Measurements from ENCODE around the gene SLCO3A1. TPM values are rescaled to one million over a fixed set of nuclear protein-coding genes. Genes with fewer than 3 reads are reported as not detected.

Gene SLCO3A1
- total RNA-seq, 1 experiment from 2014 or later = 5.1 TPM

GRCh38 chr15:91844341-91844740, 9.2 kb upstream of the SLCO3A1 start:
- ATAC-seq (no peak), DNase-seq (ENCODE audit: low read depth, low spot score) (no peak)
- H3K9me2 ChIP-seq (ENCODE audit: insufficient read depth) = no peaks in the 10 kb centered on the region
- POLR2A ChIA-PET = no interaction called here
- no peaks in the 10 kb centered on the region for H3K9me3 ChIP-seq (ENCODE audit: control insufficient read depth in 1 of 2, insufficient read depth in 1 of 2, low read depth in 1 of 2, low read length in 2 of 2)
- H3K79me2 ChIP-seq (ENCODE audit: insufficient read depth, low read length) = no peaks in the 10 kb centered on the region
- BruUV-seq (replicated peaks) = no TSS peak
- no peak overlapping the region for H3K9ac ChIP-seq (ENCODE audit: low read length)
- H3K27ac ChIP-seq (ENCODE audit: low read depth, low read length) = no peak overlapping the region
- H4K20me1 ChIP-seq (ENCODE audit: insufficient read depth) = no peaks in the 10 kb centered on the region
- TF ChIP-seq ATF3 (IDR thresholded peaks at IDR 0.05) = no peak
- no peak for TF ChIP-seq EZH2phosphoT487 (IDR thresholded peaks at IDR 0.05; ENCODE audit: borderline replicate concordance)
- no peak for TF ChIP-seq TCF7L2 (IDR thresholded peaks at IDR 0.05; ENCODE audit: borderline replicate concordance, extremely low read depth, insufficient read depth, insufficient read length)
- TF ChIP-seq RAD21 (IDR thresholded peaks at IDR 0.05; ENCODE audit: low read depth) = no peak
- TF ChIP-seq ELF1 (IDR thresholded peaks at IDR 0.05; ENCODE audit: borderline replicate concordance, low read depth) = no peak
- TF ChIP-seq FOSL1 (IDR thresholded peaks at IDR 0.05; ENCODE audit: low read depth) = no peak
- TF ChIP-seq ZBTB33 (IDR thresholded peaks at IDR 0.05; ENCODE audit: extremely low read depth, insufficient replicate concordance, low read length) = no peak
- no peak for TF ChIP-seq SRF (IDR thresholded peaks at IDR 0.05; ENCODE audit: low read depth)
- TF ChIP-seq CBX3 (IDR thresholded peaks at IDR 0.05; ENCODE audit: low read depth) = no peak
- TF ChIP-seq ZNF274 (IDR thresholded peaks at IDR 0.05; ENCODE audit: low read depth, low read length) = no peak
- TF ChIP-seq REST (IDR thresholded peaks at IDR 0.05; ENCODE audit: low read depth) = no peak
- TF ChIP-seq YY1 (IDR thresholded peaks at IDR 0.05; ENCODE audit: extremely low read depth, insufficient replicate concordance, low read depth, low read length) = no peak
- no peak for TF ChIP-seq POLR2AphosphoS5 (IDR thresholded peaks at IDR 0.05; ENCODE audit: low read depth, low read length)
- TF ChIP-seq ZFX (IDR thresholded peaks at IDR 0.05) = no peak
- TF ChIP-seq SIN3A (IDR thresholded peaks at IDR 0.05; ENCODE audit: low read depth) = no peak
- TF ChIP-seq POLR2A (IDR thresholded peaks at IDR 0.05; ENCODE audit: borderline replicate concordance, extremely low read depth, insufficient read depth, insufficient read length) = no peak
- TF ChIP-seq CEBPB (IDR thresholded peaks at IDR 0.05; ENCODE audit: low read depth) = no peak
- no peak for TF ChIP-seq CTCF (IDR thresholded peaks at IDR 0.05 in 2 of 3, conservative IDR thresholded peaks at IDR 0.05 in 1 of 3; ENCODE audit: borderline replicate concordance in 1 of 3, insufficient read depth in 1 of 3, low read depth in 2 of 3, low read length in 2 of 3)
- no peak for TF ChIP-seq EZH2 (IDR thresholded peaks at IDR 0.05)
- H2AFZ ChIP-seq (ENCODE audit: low read depth, low read length, poor library complexity, severe bottlenecking) = no peak overlapping the region
- intact Hi-C loops (cut with micrococcal nuclease) = no loop called here
- CTCF ChIA-PET = interaction anchor here (1.6 to 1.9 kb wide), 2 partner anchors 8 to 10 kb away, joined by 3 to 6 read pairs; partner anchors contain the start of gene SLCO3A1
- H3K4me1 ChIP-seq (ENCODE audit: control insufficient read depth in 1 of 2, insufficient read depth in 2 of 2, low read length in 2 of 2) = no peaks in the 10 kb centered on the region
- H3K36me3 ChIP-seq (ENCODE audit: control insufficient read depth in 1 of 2, insufficient read depth in 2 of 2, low read length in 2 of 2) = no peaks in the 10 kb centered on the region
- RAD21 ChIA-PET (ENCODE audit: low non-redundant PET in 1 of 2, low total read pairs in 2 of 2, uncharacterized antibody in 2 of 2, unreplicated experiment in 2 of 2) = no interaction called here
- H3K4me3 ChIP-seq (replicated peaks in 1 of 2; ENCODE audit: low read depth in 1 of 2, low read length in 2 of 2) = no peak overlapping the region
- no peak overlapping the region for H3K4me2 ChIP-seq (ENCODE audit: low read length)
- H3K27me3 ChIP-seq (ENCODE audit: insufficient read depth, low read length) = peaks cover 7% of the 10 kb centered on the region; the same call in 1 of the 2 replicates

Measured in HCT116 (cell line).